ENCODE measurements around the gene KSR1. TPM values are rescaled to one million over a fixed set of nuclear protein-coding genes. Genes with fewer than 3 reads are reported as not detected.

Gene KSR1
- total and polyA plus RNA-seq, 9 of the 15 experiments (the other 6 are each of a cell fraction or from before 2014, with no cell fraction given): 1.4 to 51.7 (median 18.4) TPM

DNA sequence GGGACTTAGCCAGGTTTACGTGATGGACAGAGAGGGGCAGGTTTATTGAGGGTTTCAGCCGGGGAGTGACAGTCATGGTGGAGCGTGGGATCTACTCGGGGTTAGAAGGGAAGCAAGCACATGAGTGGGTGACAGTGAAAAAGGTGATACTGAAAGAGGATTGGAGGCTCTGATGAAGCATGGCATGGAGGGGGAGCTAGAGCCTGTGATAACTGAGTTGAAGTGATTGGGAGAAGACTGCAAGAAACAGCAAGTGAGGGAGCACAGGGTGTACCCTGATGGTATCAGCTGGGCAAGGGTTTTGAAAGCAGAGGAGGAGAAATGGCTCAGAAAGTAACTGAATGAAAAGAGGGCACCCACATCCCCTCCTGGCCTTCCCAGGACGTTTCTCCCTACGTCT, 6.7 kb upstream of the KSR1 start:
- Histone ChIP-seq H3K9me3 (replicated peaks; ENCODE audit: control insufficient read depth, insufficient read depth, low read depth, low read length) (no peaks in the 10 kb centered on the region), H3K27me3 (ENCODE audit: control insufficient read depth in 2 of 2, insufficient read depth in 2 of 2, low read length in 2 of 2) (no peaks in the 10 kb centered on the region), H3K9ac (ENCODE audit: insufficient read depth in 1 of 2, low read depth in 2 of 2, low read length in 2 of 2) (peak overlapping the region in 1 of 2 experiments; percentile 45; a peak in 1 of 4 replicates), H3K27ac (ENCODE audit: extremely low read depth, low read depth, low read length) (no peak overlapping the region), H3K79me2 (ENCODE audit: control insufficient read depth, insufficient read depth, low read length) (no peaks in the 10 kb centered on the region), H3K4me2 (ENCODE audit: insufficient read depth, low read length) (no peak overlapping the region), H3K4me3 (no peak overlapping the region), H3K36me3 (ENCODE audit: control insufficient read depth, insufficient read depth, low read length) (no peaks in the 10 kb centered on the region), H3K9me1 (ENCODE audit: control insufficient read depth, insufficient read depth, low read length) (no peaks in the 10 kb centered on the region), H3K4me1 (replicated peaks in 1 of 2; ENCODE audit: control insufficient read depth in 2 of 2, insufficient read depth in 2 of 2, low read length in 2 of 2) (peaks cover 33 to 46% of the 10 kb centered on the region in 2 experiments; a peak in 4 of 5 replicates), H4K20me1 (replicated peaks; ENCODE audit: control insufficient read depth, insufficient read depth, low read length) (no peaks in the 10 kb centered on the region), H2AFZ (ENCODE audit: low read depth, low read length) (peak overlapping the region; percentile 0; the same call in 1 of the 2 replicates)
- DNase-seq (ENCODE audit: extremely low read depth in 1 of 4, low spot score in 3 of 4) (no peak), FAIRE-seq (no peak), ATAC-seq (no peak)
- in situ Hi-C loops (cut with MboI): no loop called here
- WGBS (ENCODE audit: insufficient coverage, low coverage, missing lambda C conversion rate): 77% methylated on average over 6 of the region's 6 CpGs
- POLR2A ChIA-PET: interaction anchor here (0.6 to 1.2 kb wide), 2 partner anchors 8 to 10 kb away, joined by 3 to 4 read pairs; no protein-coding TSS in a partner anchor
- CTCF ChIA-PET (ENCODE audit: low intra/inter-chr PET ratio): no interaction called here
- TF ChIP-seq, protein P1, sequence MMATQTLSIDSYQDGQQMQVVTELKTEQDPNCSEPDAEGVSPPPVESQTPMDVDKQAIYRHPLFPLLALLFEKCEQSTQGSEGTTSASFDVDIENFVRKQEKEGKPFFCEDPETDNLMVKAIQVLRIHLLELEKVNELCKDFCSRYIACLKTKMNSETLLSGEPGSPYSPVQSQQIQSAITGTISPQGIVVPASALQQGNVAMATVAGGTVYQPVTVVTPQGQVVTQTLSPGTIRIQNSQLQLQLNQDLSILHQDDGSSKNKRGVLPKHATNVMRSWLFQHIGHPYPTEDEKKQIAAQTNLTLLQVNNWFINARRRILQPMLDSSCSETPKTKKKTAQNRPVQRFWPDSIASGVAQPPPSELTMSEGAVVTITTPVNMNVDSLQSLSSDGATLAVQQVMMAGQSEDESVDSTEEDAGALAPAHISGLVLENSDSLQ (IDR thresholded peaks at IDR 0.05): peak; percentile 15; the same call in 1 of the 2 replicates
- TF ChIP-seq ZNF197 (CRISPR knock-in tag; IDR thresholded peaks at IDR 0.05; ENCODE audit: low read depth): no peak
- no peak for TF ChIP-seq NCOA1 (IDR thresholded peaks at IDR 0.05; ENCODE audit: low read depth)
- TF ChIP-seq HMGN3 (IDR thresholded peaks at IDR 0.05; ENCODE audit: borderline replicate concordance, extremely low read depth, insufficient read length, low read depth, low read length): no peak
- TF ChIP-seq, protein P2, sequence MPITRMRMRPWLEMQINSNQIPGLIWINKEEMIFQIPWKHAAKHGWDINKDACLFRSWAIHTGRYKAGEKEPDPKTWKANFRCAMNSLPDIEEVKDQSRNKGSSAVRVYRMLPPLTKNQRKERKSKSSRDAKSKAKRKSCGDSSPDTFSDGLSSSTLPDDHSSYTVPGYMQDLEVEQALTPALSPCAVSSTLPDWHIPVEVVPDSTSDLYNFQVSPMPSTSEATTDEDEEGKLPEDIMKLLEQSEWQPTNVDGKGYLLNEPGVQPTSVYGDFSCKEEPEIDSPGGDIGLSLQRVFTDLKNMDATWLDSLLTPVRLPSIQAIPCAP (CRISPR knock-in tag; IDR thresholded peaks at IDR 0.05; ENCODE audit: borderline replicate concordance): no peak
- no peak for TF ChIP-seq CCAR2 (IDR thresholded peaks at IDR 0.05; ENCODE audit: low read depth, low read length)
- no peak for TF ChIP-seq DACH1 (IDR thresholded peaks at IDR 0.05; ENCODE audit: partially characterized antibody)
- intact Hi-C loops (cut with micrococcal nuclease): no loop called here
- BruUV-seq (replicated peaks): no TSS peak
